Measurements from ENCODE around the gene PRRC2B.

DNA sequence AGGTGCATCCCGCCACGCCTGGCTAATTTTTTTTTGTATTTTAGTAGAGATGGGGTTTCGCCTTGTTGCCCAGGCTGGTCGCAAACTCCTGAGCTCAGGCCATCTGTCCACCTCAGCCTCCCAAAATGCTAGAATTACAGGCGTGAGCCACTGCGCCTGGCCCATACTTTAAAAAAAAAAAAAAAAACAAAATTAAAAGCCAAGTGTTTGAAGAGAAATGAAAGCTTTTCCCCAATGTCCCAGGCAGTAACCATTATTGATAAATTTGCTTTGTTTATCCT lies 9.5 kb downstream of the PRRC2B start:
- TF ChIP-seq POLR2AphosphoS5 (IDR thresholded peaks at IDR 0.05; ENCODE audit: low read depth, low read length) (no peak), FOSL1 (IDR thresholded peaks at IDR 0.05; ENCODE audit: insufficient read depth, low read depth, low read length) (no peak), CEBPB (IDR thresholded peaks at IDR 0.05; ENCODE audit: low read depth, low read length) (no peak), TAF1 (IDR thresholded peaks at IDR 0.05; ENCODE audit: low read depth, low read length) (no peak), POLR2A (IDR thresholded peaks at IDR 0.05; ENCODE audit: control extremely low read depth in 1 of 2, low read depth in 2 of 2, low read length in 2 of 2) (no peak), PHF8 (conservative IDR thresholded peaks at IDR 0.05; ENCODE audit: low read depth, low read length) (no peak), USF2 (IDR thresholded peaks at IDR 0.05; ENCODE audit: low read length) (no peak)
- TF ChIP-seq, protein P1, sequence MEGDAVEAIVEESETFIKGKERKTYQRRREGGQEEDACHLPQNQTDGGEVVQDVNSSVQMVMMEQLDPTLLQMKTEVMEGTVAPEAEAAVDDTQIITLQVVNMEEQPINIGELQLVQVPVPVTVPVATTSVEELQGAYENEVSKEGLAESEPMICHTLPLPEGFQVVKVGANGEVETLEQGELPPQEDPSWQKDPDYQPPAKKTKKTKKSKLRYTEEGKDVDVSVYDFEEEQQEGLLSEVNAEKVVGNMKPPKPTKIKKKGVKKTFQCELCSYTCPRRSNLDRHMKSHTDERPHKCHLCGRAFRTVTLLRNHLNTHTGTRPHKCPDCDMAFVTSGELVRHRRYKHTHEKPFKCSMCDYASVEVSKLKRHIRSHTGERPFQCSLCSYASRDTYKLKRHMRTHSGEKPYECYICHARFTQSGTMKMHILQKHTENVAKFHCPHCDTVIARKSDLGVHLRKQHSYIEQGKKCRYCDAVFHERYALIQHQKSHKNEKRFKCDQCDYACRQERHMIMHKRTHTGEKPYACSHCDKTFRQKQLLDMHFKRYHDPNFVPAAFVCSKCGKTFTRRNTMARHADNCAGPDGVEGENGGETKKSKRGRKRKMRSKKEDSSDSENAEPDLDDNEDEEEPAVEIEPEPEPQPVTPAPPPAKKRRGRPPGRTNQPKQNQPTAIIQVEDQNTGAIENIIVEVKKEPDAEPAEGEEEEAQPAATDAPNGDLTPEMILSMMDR (IDR thresholded peaks at IDR 0.05; ENCODE audit: control extremely low read depth in 1 of 3, insufficient read depth in 1 of 3, low read depth in 1 of 3, low read length in 3 of 3), result no peak

Measured in H1 (cell line).